Left lung (tissue), 10 donors: ENCODE measurements around the gene HGFAC. TPM values are rescaled to one million over a fixed set of nuclear protein-coding genes. Genes with fewer than 3 reads are reported as not detected.

Experiments used
- ATAC-seq: fragments of 200-7000 bp; cut with Tn5 transposase; one replicate; pipeline ENCODE4 v1.9.1; 2020; ENCODE audit warnings: moderate library complexity
- DNase-seq, 4 donors: peaks; one replicate each; pipeline ENCODE4 v3.0.0-alpha.2; 2013 to 2020
- H3K27ac ChIP-seq, 2 donors: fragments of 200-600 bp; sonication (generic) in 1 of 2; one replicate each; pipeline versions ENCODE4 v1.5.0 to v1.8.0; 2020 to 2021
- H3K27me3 ChIP-seq, 2 donors: fragments of 200-600 bp; sonication (generic) in 1 of 2; one replicate each; pipeline versions ENCODE4 v1.5.0 to v1.8.0; 2020 to 2021
- H3K36me3 ChIP-seq, 2 donors: fragments of 200-600 bp; sonication (generic) in 1 of 2; one replicate each; pipeline versions ENCODE4 v1.5.0 to v1.8.0; 2020 to 2021
- H3K4me1 ChIP-seq, 2 donors: fragments of 200-600 bp; one replicate each; pipeline ENCODE4 v1.8.0; 2021
- H3K4me3 ChIP-seq, 2 donors: fragments of 200-600 bp; sonication (generic) in 1 of 2; one replicate each; pipeline versions ENCODE4 v1.5.0 to v1.8.0; 2020 to 2021; ENCODE audit warnings: mild to moderate bottlenecking in 1 of 2
- H3K9me3 ChIP-seq, 2 donors: fragments of 200-600 bp; sonication (generic) in 1 of 2; one replicate each; pipeline versions ENCODE4 v1.5.0 to v1.8.0; 2020 to 2021
- CTCF ChIP-seq, 2 donors: fragments of 200-600 bp; sonication (generic) in 1 of 2; IDR thresholded peaks; one replicate each; pipeline versions ENCODE4 v1.5.0 to v1.8.0; 2021; ENCODE audit warnings: antibody characterized with exemption in 2 of 2
- intact Hi-C, 2 donors: fragments of 100-400 bp; cut with DNase I; formaldehyde crosslinking; loops; one replicate each; pipeline versions ENCODE4 v1.11.2 to v1.14.2; 2022
- polyA plus RNA-seq, 6 donors: library from polyadenylated mRNA; unstranded; fragments of 120-200 nt; gene quantifications; one replicate each; pipeline ENCODE4 v1.2.1, GENCODE V29; 2013; ENCODE audit not compliant: insufficient read length in 6 of 6
- total RNA-seq, 2 donors: library from RNA; stranded (reverse); fragmentation: NEBNext Ultra II Directional; extraction: Animal tissue kit (Norgen Biotek cat#: 25700); gene quantifications; one replicate each; pipeline ENCODE4 v1.2.1, GENCODE V29; 2021
- donor health status: DM: no; HTN: yes; CAD: no.
- donor health status: DM: no; HTN: no; CAD: no.

Gene HGFAC
- total and polyA plus RNA-seq, 8 donors: 0.32 to 1.5 (median 0.72) TPM; not detected in 1

DNA sequence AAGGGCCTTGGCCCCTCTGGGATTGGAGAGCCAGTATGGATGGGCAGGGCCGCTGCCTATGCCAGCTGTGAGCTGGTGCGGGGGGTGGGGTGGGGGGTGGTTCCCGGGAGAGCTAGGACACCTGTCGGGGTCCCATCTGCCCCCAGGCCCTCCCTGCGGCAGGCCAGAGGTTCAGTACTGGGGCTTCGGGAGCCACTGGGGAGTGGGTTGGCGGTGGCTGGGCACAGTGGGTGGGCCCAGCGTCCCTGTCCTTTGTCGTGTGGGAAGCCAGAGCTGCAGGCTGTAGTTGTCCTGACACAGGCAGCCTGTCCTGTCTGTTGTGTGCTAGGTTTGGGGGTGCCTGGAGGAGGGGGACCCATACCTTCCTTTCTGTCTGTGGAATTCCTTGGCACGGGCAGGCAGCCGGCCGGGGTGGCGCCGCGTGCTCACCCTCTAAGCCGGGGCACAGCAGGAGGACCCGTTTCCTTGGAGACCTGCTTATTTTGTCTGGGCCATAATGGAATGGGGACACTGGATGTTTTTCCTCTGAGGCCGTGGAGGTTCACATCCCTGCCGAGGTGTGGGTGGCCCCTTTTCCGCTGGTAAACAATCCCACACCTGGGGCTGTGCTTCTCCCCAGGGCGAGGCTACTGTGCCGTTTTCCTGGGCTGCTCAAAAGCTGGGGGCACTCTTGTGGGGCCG, 36.1 kb downstream of the HGFAC start:
- no peak for ATAC-seq
- TF ChIP-seq CTCF (IDR thresholded peaks at IDR 0.05): no peak
- intact Hi-C loops: no loop called here
- H3K4me3 ChIP-seq: no peak overlapping the region
- no peaks in the 10 kb centered on the region for H3K4me1 ChIP-seq
- H3K9me3 ChIP-seq: no peaks in the 10 kb centered on the region
- no peak overlapping the region for H3K27ac ChIP-seq
- peak in 1 of 4 donors; percentile 56 for DNase-seq
- no peaks in the 10 kb centered on the region for H3K36me3 ChIP-seq
- H3K27me3 ChIP-seq: peaks cover 0 to 71% of the 10 kb centered on the region in 2 donors

GRCh38 chr4:3478446-3479357, 36.9 kb downstream of the HGFAC start:
- peak in 1 of 4 donors; percentile 72 for DNase-seq
- TF ChIP-seq CTCF (IDR thresholded peaks at IDR 0.05): no peak
- intact Hi-C loops: no loop called here

DNA sequence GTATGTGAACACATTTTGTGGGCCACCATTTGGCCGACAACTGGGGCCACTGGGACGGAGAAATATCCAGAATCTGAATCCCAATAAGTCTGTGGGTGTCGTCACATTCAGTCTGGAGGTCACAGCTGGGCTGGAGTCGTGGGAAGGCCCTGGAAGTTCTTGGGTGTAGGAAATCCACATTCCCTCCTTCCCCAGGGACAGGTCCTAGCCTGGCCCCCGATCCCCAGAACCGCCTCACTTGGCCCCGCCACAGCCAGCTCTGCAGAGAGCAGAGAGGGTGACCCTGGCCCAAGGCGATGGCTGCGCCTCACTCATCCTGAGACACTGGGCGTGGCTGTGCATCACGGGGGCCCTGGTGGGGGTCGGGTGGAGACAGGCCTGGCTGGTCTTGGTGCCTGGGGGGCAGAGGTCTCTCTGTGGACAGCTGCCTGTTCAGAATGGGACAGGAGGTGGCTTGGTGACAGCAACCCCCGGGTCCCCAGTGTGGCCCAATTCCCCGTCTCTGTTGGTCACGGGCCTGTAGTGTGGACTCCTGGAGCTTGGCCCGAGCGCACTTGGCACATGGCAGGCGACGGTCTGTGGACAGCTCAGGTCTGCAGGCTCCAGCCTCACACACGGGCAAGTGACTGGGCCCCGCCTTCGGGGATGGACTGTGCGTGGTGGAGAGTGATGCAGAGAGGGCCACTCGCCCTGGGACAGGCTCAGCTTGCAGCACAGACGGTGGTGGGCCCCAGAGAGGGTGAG, 37.8 kb downstream of the HGFAC start:
- DNase-seq (peak in 1 of 4 donors; percentile 80), ATAC-seq (no peak)
- no peak for TF ChIP-seq CTCF (IDR thresholded peaks at IDR 0.05)
- no peaks in the 10 kb centered on the region for H3K9me3 ChIP-seq
- H3K4me1 ChIP-seq: peaks cover 0 to 2% of the 10 kb centered on the region in 2 donors
- H3K27me3 ChIP-seq: peaks cover 0 to 86% of the 10 kb centered on the region in 2 donors
- intact Hi-C loops: no loop called here
- H3K4me3 ChIP-seq: no peak overlapping the region
- H3K36me3 ChIP-seq: no peaks in the 10 kb centered on the region
- no peak overlapping the region for H3K27ac ChIP-seq

More at GRCh38 chr4:3478446-3479357, 36.9 kb downstream of the HGFAC start:
- Histone ChIP-seq H3K9me3 (no peaks in the 10 kb centered on the region), H3K27me3 (peaks cover 0 to 77% of the 10 kb centered on the region in 2 donors), H3K4me3 (no peak overlapping the region), H3K36me3 (no peaks in the 10 kb centered on the region), H3K27ac (no peak overlapping the region), H3K4me1 (no peaks in the 10 kb centered on the region)
- ATAC-seq: no peak

GRCh38 chr4:3480528-3481112, 38.9 kb downstream of the HGFAC start:
- DNase-seq: peak; percentile 57 to 95 (median 80)
- no peak overlapping the region for H3K27ac ChIP-seq
- H3K4me1 ChIP-seq: peaks cover 0 to 13% of the 10 kb centered on the region in 2 donors
- intact Hi-C loops: no loop called here
- no peaks in the 10 kb centered on the region for H3K36me3 ChIP-seq
- no peak overlapping the region for H3K4me3 ChIP-seq
- peak; percentile 99 to 100 for TF ChIP-seq CTCF (IDR thresholded peaks at IDR 0.05)
- H3K9me3 ChIP-seq: no peaks in the 10 kb centered on the region
- H3K27me3 ChIP-seq: peaks cover 6 to 91% of the 10 kb centered on the region in 2 donors
- ATAC-seq: peak; percentile 79
